NCI-H1930 (cell line): ENCODE data around the gene CHST15.

Experiments used
- DNase-seq, 2 experiments: peaks; one replicate each; lab custom pipeline; 2025; lab: John Stamatoyannopoulos, UW

CHST15 gene

DNA sequence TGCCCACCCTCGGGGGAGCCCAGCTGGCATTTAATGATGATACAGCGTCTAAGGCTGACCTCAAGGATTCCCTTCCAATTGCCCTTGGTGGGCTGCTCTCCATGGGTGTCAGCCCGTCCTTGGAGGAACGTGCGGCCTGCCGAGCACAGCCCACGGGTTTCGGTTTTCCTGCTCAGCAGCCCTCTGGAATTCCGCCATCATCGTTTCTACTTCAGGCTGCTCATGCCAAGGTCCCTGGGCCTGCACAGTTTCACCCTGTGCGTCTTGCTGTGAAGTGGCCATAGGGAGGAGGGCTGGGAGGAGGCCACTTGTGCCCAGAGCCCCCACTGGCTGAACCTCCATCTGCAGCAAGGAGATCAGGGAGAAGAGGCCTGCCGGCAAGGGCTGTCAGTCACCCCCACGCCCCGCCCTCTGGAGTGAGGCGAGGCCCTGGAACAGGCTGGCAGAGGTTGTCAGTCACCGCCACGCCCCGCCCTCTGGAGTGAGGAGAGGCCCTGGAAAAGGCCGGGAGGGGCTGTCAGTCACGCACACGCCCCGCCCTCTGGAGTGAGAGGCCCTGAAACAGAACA lies 82.8 kb downstream of the CHST15 start:
- DNase-seq = no peak

DNA sequence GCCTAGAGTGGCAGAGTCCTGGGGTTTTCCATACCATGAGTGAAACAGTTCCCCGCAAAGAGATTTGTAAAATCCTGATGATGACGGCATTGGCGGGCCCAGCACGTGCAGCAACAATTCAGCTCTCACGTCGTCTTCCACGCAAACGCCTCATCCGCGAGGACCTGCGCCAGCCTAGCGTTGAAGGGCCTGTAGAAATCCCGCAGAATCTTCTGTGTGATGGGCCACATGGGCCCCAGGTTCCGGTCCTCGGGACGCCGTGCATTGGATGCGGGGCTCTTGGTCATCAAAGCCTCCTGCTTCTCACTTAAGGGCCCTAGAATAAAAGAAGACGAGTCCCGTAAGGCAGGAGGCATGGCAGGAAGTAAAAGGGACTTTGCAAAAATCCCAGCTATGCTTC lies 83.4 kb downstream of the CHST15 start:
- DNase-seq = no peak

DNA sequence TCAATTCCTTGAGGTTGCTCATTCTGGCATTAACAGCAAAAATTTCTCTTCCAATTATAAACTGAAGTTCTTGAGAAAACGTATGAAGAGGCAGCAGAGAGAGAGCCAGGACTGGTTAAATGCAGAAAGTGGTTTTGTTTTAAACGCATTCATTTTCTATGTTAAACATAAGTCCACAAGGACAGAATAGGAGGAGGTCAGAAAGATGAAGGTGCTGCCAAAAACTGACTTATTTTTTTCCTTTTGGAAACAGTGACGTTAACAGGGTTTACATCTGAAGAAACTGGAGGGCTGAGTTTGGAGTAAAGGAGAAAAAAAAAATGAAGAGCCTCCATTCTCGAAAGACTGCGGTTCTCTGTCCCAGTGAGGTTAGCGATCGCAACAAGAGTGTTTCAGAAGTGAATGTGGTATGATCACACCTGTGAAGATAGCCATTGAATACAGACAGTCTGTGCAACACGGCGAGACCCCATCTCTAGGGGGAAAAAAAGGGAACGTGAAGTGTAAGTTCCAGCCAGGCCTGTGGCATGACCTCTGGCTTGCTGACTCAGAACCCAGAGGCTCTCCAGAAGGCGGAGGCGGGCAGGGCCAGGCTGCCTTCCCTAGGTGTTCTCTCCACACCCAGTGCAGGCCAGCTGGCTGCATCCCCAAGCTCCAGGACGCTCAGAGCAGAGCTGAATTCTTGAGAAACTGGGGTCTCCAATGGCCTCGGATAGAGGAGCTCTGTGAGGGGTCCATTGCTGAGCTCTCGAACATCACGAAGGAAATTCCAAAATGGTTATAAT lies 84.0 kb downstream of the CHST15 start:
- no peak for DNase-seq

DNA sequence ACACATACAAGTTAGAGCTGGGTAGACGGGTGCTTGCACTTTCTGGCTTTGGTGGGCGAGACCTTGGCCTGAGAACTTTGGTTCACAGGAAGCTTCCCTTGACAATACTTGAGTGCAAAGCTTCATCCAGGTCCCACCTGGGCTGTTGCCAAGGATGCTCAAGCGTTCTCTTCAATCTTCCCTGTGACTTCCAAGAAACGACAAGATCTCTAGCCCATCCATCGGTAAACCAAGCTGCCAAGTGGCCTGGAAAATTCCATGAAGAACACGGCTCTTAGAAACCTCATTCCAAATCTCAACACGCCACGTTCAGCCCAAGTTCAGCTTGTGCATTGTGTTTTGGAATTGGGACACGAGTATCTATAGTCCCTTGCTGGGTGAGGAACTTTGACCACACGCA lies 84.7 kb downstream of the CHST15 start:
- no peak for DNase-seq

DNA sequence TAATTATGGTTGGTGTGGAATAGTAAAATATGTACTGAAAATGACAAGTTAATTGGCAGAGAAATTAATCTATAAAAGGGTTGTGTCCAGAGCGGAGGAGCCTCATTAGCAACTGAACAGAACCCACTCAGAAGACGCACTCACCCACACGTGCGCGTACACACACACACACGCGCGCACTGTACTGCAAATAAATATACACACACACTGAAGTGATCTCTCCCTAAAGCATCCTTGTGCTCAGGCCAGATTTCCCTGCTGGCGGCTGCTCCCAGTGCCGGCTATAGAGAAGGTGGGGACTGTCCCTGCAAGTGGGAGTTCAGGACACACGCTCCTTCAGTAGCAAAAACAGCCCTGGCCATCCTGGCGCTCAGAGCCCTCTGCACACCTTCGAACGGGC lies 85.2 kb downstream of the CHST15 start:
- DNase-seq = no peak

DNA sequence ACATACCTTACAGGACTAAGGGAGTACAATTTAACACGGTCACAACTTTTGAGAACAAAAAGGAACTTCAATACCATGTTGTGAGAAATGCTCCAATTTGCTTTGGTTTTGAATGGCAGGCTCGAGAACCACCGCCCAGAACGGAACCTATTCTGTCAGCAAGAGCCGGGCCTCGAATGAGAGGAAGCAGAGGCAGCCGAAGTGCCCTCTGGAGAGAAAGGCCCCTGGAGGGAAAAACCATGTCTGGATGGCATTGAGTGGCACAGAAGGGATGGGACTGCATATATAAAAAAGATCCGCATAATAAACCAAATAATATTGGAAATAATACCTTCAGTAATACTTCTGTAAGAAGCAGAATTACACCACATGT lies 85.6 kb downstream of the CHST15 start:
- no peak for DNase-seq

DNA sequence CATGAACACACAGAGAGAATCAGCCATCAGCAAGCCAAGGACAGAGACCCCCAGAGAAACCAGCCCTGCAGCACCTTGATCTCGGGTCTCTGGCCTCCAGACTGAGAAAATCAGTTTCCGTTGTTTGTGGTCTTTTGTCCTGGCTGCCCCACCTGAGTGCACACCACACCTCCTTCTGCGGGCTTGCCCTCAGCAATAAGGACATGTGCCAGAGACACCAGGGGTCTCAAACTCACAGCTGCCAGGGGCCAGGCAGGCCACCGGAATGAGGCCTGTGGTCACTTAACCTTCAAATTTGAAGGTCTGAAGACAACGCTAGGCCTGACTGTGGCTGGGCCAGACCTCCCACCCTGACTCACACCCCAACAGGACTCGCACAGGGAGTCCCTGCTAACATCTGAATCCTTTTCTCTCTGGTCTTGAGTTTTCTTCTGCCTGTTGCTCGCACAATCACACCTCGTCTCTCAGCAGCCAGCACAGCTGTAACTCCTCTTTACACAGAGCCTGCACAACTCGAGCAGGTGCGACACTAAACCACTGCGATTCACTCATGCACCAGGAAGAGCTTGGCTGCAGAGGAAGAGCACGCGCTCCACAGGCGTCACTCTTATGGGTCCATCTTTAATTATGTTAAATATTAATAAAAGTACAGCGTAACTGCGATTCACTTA lies 86.2 kb downstream of the CHST15 start:
- DNase-seq = no peak

DNA sequence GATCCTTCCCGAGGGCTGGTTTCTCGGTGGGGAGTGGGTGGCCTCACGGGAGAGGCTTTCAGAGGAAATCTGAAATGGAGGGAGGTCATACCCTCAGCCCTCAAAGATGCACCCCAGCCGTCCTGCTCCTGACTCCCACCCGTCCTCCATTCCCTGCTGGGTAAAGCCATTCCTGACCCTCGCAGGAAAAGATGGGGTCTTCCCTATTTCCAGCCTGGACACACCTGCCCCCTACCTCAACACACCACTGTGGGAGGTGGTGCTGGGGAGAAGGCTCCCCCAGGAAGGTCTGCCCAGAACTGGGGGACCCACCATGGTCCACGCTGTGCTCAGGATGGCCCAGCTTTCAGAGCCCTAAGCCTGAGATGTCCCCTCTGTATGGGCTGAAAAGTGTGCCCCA lies 86.9 kb downstream of the CHST15 start:
- DNase-seq = no peak

DNA sequence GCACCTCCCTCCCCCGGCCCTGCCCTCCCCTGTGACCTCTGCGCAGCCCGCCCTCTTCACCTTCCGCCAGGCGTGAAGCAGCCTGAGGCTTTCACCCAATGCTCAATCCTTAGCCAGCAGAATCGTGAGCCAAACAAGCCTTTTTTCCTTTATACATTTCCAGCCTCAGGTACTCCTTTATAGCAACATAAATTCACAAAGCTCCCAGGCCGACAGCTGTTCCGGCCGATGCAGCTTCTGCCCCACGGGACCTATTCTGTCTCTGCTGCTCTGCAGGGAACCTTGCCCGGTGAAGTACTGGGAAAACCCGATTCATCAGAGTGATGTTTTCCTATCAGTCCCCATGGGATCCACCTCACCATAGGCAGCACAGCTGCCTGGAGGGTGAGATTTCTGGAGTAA lies 87.4 kb downstream of the CHST15 start:
- no peak for DNase-seq

DNA sequence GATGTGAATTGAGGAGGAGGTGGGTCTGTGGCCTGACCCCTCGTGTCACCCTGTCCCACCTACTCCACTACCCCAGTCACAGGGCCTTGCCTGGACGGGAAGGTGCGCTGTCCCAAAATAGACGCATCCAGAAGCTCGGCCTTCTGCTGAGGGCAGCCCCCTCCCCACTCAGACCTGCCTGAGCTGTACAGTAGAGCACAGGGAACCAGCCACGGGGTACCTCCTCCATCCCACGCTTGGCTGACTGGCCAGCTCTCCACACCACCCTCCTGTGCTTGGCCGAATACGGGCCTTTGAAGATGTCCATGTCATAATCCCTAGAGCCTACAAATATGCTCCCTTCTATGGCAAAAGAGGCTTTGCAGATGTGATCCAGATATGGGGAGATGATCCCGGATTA lies 88.3 kb downstream of the CHST15 start:
- no peak for DNase-seq

DNA sequence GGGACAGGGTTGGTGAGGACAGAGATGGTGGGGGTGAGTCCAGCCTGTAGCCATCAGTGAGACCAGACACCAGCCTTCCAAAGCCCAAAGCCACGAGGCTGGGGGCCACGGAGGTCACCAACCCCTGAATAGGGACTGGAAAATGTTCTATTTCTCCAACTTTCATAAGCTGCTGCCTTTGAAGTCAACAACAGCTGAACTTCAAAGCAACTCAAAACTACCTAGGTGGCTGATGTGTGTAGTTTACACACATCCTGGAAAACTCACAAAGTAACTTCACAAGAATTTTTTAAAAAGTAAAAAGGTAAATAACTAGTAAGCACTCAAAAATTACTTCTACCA lies 88.8 kb downstream of the CHST15 start:
- DNase-seq = no peak

DNA sequence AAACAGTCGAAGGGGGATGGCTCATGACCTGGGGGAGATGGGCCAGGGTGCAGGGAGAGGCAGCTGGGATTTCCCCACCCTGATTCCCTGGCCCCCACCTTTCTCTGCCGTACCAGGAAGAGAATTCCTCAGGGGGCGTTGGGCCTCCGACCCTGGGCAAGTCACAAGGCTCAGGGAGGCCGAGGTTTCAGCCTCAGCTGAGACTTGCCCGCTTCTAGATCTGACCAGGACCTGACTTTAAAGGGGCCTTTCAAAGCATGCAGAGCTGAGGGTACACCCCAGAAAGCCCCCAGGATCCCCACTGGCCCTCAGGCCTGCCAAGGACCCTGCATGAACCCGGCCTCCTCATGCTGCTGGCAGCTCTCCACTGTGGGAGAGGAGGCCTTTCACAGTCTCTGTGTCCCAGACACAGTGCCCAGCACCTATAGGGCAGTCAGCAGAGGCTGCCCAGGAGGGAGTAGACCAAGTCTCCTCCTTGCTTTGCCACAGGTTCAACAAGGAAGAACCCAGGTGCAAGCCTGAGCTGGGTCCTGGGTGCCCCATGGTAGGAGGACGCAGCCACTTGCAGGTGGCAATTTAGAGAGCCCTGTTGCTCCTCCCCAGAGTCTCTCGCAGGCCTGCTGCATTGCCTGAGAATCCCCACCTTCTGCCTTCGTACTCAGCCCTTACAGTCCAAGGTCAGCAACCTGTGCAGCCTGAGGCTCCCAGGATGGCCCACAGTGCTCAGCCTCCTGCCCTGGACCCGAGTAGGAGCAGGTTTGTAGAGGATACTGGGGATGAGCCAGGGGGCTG lies 89.3 kb downstream of the CHST15 start:
- no peak for DNase-seq

DNA sequence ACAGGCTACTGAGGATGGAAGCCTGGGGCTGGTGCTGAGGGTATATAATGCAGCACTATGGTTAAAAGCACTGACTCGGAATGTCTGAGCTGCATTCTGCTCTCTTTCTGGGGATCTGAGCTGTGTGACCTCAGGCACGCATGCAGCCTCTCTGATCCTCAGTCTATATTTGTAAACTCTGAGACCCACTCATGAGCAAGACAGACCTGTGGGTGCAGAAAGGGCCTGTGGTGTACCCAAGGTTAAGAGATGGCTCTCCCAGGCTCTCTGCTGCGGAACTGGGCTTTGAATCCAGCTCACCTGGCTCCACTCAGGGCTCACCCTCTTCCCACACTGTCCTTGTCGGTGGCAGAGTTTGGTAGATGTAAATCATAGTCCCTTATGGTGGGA lies 89.9 kb downstream of the CHST15 start:
- DNase-seq = no peak

DNA sequence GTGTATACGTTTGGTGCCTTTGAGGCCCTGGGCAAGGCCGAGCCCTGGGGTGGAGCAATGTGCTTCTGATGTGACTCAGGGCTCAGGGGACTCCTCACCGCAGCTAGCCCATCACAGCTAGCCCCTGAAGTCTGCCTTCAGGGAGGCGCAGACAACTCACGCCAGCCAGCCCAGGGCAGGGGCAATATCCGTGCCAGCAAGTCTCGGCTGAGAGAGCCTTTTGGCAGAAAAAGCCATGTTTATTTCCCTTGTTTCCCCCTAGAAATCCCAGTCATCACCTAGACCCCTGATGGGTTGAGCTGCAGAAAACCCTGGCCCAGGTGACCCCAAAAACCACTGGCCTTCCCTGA lies 90.4 kb downstream of the CHST15 start:
- no peak for DNase-seq

DNA sequence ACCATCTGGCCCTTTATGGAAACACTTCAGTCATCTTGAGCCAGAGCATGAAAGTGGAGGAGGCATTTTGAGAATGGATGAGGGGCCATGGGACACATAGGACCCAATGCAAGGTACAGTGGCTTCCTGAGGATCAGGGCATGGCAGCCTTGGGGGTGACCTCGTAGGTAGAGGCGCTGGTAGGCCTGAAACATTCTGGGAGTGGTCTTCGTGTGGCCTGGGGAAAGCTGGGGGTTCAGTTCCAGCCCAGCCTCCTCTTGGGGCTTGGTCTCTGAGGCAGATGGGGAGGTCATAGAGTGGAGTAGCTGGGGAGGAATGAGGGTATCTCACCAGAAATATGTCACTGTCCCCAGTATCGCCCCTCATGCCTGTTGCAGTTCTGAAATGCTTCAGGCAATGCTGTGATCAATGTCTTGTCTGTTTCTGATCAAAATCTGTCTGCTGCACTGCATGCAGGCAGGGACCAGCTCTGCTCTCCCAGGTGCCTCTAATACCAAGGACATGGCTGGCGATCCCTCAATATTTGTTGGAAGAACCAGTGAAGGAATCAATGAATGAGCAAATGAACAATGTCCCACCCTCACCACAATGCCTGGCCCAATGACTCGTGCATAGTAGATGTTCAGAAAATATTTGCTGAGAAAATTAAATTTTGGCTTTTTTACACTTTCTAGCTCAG lies 90.9 kb downstream of the CHST15 start:
- DNase-seq = no peak

DNA sequence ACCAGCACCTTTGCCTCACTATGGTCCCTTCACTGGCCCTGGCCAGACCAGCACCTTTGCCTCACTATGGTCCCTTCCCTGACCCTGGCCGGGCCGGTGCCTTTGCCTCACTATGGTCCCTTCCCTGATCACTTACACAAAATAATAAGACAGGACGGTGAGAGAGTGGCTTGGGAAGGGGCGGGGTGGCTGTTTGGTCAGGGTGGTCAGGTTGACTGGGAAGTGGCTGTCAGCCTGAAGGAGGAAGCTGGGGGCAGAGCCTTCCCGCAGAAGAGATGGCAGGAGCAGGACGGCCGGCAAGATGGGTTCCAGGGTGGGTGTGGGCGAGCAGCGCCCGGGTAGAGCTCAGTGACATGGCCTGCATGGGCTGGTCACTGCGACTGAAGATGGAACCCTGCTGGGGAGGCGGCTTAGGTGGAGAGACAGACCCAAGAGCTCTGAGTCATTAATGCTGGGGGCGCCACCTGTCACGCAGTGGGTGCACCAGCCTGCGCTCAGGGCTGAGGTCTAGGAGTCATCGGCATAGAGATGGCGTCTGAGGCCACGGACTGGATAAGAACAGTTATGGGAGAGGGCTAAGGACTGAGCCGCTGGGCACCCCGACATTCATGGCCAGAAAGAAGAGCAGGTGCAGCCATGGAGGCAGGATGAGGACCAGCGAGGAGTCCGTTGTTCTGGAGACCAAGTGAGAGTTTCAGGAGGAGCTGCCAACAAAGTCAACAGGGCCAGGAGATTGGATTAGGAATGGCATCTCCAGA lies 91.8 kb downstream of the CHST15 start:
- no peak for DNase-seq

DNA sequence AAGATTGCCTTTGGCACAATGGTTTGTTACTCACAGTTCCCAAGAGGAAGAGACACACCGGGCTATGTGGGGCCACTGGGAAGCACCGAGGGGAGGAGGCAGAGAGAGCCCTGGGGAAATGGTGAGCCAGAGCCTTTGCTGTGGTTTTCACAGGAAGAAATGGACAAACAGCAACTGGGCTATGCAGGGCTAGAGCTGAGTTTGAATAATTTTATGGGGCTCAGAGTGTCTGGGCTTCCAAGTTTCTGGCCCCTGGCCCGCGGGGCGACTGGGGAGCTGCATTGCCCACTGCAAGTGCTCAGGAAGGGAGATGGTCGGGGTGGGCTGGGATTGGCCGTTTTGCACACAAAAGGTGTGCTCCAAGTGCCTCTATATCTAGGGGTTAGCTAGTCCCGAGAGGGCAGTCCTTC lies 92.6 kb downstream of the CHST15 start:
- no peak for DNase-seq

DNA sequence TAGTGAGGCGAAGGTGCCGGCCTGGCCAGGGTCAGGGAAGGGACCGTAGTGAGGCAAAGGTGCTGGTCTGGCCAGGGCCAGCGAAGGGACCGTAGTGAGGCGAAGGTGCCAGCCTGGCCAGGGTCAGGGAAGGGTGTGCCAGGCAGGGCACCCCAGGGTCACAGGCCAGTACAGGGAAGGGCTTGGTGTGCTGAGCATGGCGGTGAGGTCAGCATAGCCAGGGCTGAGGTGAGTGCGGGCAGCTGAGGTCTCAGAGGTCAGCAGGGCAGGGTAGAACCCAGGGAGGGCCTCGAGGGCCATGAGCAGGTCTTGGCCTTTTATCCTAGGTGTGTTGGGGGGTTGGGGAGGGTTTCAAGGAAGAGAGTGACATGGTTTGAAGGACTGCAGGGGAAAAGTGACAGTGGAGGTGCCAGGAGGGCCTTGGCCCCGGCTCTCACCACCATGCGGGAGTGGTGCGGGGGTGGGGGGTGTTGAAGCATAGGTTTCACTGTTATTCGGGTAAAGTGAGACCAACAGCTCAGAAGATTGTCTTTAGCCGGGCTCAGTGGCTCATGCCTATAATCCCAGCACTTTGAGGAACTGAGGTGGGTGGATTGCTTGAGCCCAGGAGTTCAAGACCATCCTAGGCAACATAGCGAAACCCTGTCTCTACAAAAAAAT lies 93.3 kb downstream of the CHST15 start:
- DNase-seq = no peak

DNA sequence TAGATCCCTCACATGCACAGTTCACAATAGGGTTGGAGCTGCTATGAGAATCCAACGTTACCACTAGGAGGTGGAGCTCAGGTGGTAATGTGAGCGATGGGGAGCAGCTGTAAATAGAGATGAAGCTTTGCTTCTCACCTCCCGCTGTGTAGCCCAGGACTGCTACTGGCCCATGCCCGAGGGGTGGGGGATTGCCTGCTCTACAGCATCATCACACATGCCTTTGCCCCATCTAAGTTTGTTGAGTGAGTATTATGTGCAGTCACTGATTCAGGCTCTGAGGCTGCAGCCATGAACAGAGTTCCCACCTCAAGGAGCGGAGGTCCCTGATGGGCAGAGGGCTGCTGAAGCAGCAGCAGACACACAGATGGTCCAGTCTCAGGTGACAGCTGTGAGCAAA lies 94.1 kb downstream of the CHST15 start:
- no peak for DNase-seq

DNA sequence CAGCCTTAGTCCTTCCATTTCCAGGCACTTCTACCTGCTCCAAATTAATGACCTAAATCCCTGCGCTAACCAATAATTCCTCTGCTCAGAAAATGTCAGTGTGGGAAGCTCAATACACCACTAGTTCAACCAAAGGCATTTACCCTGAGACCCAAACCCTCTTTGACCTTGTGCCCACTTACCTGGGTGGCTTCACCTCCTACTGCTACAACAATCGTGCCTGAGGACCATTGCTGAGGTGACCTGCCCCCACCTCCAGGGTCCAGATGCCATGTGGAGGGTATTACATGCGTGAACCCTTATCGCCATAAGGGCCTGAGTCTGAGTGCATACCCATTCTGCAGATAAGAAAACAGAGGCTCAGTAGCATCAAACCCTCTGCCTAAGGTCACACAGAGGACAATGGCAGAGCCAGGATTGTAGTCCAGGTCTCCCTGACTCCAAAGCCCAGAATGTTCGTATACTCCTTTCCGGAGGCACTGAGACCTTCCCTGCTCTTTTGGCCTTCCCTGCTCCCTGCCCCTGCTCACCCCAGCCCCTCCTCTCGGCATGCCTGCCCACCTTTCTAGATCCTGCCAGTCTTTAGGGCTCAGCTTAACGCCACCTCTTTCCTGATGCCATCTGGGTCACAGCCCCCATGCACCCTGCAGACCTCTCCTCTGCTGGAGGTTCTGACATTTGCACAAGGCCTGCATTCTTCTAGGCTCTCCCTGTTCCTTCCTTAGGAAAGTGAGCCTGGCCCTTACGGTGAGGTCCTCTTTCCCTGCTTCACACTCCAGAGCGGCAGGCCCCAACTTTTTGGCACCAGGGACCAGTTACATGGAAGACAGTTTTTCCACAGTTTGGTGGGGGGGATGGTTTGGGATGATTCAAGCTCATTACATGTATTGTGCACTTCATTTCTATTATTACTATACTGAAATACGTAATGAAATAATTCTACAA lies 94.9 kb downstream of the CHST15 start:
- no peak for DNase-seq
